GM19438 (cell line): ENCODE measurements around the gene LCLAT1.
"Not testable (repeated sequence)": the region's sequence is repeated elsewhere in the genome, so short reads cannot be mapped to it uniquely, and the experiment has no call there.

ENCODE experiments used
- ATAC-seq: cut with Tn5 transposase; IDR thresholded peaks from one replicate; pipeline ENCODE4 v1.9.1; 2021; ENCODE audit warnings: low read depth; ENCODE audit not compliant: unreplicated experiment

Gene LCLAT1

GRCh38 chr2:30453498-30453897 lies 6.5 kb downstream of the LCLAT1 start:
- no peak for ATAC-seq

- no peak for ATAC-seq
These were observed 7.5 kb downstream of the LCLAT1 start for GRCh38 chr2:30454571-30454970.

- ATAC-seq, result no peak
These were observed 8.2 kb downstream of the LCLAT1 start for GRCh38 chr2:30455114-30455738.

GRCh38 chr2:30456106-30456505 lies 9.1 kb downstream of the LCLAT1 start:
- no peak for ATAC-seq

- no peak for ATAC-seq
These were observed 9.5 kb downstream of the LCLAT1 start for GRCh38 chr2:30456579-30456978.

- no peak for ATAC-seq
These were observed 10.2 kb downstream of the LCLAT1 start for GRCh38 chr2:30457296-30457695.

GRCh38 chr2:30459140-30459539 lies 12.1 kb downstream of the LCLAT1 start:
- ATAC-seq, result no peak

- no peak for ATAC-seq
These were observed 15.2 kb downstream of the LCLAT1 start for GRCh38 chr2:30462131-30462857.

GRCh38 chr2:30463535-30463934 lies 16.5 kb downstream of the LCLAT1 start:
- ATAC-seq, result no peak

GRCh38 chr2:30464544-30465170 lies 17.6 kb downstream of the LCLAT1 start:
- ATAC-seq, result no peak

- ATAC-seq, result no peak
These were observed 18.1 kb downstream of the LCLAT1 start for GRCh38 chr2:30465171-30465545.

GRCh38 chr2:30466216-30466615 lies 19.2 kb downstream of the LCLAT1 start:
- no peak for ATAC-seq

- ATAC-seq, result not testable (repeated sequence)
These were observed 20.2 kb downstream of the LCLAT1 start for GRCh38 chr2:30467062-30467826.

GRCh38 chr2:30470426-30470825 lies 23.4 kb downstream of the LCLAT1 start:
- no peak for ATAC-seq

- no peak for ATAC-seq
These were observed 25.3 kb downstream of the LCLAT1 start for GRCh38 chr2:30472326-30472725.

GRCh38 chr2:30475542-30475941 lies 28.5 kb downstream of the LCLAT1 start:
- ATAC-seq, result no peak

GRCh38 chr2:30476636-30477035 lies 29.6 kb downstream of the LCLAT1 start:
- ATAC-seq, result no peak

GRCh38 chr2:30480703-30481322 lies 33.8 kb downstream of the LCLAT1 start:
- ATAC-seq, result no peak

GRCh38 chr2:30481323-30481800 lies 34.3 kb downstream of the LCLAT1 start:
- ATAC-seq, result no peak

- ATAC-seq, result no peak
These were observed 35.0 kb downstream of the LCLAT1 start for GRCh38 chr2:30482011-30482410.

- ATAC-seq, result no peak
These were observed 37.1 kb downstream of the LCLAT1 start for GRCh38 chr2:30484145-30484544.
